ENCODE results near the gene CUL4B. TPM values are rescaled to one million over a fixed set of nuclear protein-coding genes. Genes with fewer than 3 reads are reported as not detected.
"Not testable (repeated sequence)": the region's sequence is repeated elsewhere in the genome, so short reads cannot be mapped to it uniquely, and the experiment has no call there.

CUL4B gene
- total RNA-seq, 4 donors from 2014 or later, result 18.1 to 53.5 (median 30.8) TPM

DNA sequence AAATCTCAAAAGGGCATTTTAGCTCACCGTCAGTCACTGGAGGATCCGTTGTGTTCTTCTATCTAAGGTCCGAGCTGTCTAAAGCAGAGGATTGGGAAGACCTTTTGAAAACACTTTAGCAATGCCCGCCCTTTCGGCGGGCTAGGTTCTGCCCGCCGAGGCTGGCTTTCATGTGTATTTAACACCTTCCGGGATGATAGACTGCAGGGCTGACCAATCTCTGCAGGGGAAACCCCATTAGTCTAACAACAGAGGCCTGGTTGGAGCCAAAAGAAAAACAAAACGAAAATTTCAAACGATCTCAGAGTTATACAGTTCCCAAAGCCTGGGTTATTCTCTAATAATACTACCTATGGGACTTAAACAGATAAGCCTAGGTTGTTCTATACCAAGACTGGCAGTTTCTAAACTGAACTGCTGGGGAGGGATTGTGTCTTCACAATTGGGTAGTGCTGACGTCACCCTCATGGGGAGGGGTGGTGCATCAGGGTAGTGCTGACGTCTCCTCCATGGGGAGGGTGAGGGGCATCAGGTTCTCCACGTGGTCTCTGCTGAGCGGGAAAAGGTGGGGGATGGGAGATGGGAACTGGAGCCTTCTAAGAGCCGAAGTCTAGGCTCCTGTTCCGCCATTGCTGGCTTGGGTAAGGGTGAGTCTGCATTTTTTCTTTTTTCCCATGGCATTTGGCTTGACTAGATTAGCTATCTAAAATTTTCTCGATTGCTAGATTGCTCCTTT, 14.8 kb upstream of the CUL4B start:
- intact Hi-C loops (cut with DNase I; ENCODE audit: low total_unique reads) (loop anchor here (5.0 kb wide), 1 partner anchor 717 kb away; no protein-coding TSS in a partner anchor), in situ Hi-C loops (cut with MboI; ENCODE audit: low pct_ligation_motif_present in 1 of 4, low pct_unique_long_range_greater_than_20kb in 1 of 4, low sequenced_read_pairs in 3 of 4) (no loop called here)
- Histone ChIP-seq H3K27me3 (no peaks in the 10 kb centered on the region), H3K27ac (no peak overlapping the region), H3K36me3 (no peaks in the 10 kb centered on the region), H3K4me1 (no peaks in the 10 kb centered on the region), H3K9me3 (no peaks in the 10 kb centered on the region), H3K4me3 (no peak overlapping the region)
- no peak for DNase-seq
- TF ChIP-seq POLR2A (IDR thresholded peaks at IDR 0.05) (no peak), EP300 (IDR thresholded peaks at IDR 0.05; ENCODE audit: low read depth) (no peak), POLR2AphosphoS5 (IDR thresholded peaks at IDR 0.05) (no peak)
- TF ChIP-seq, protein P1, sequence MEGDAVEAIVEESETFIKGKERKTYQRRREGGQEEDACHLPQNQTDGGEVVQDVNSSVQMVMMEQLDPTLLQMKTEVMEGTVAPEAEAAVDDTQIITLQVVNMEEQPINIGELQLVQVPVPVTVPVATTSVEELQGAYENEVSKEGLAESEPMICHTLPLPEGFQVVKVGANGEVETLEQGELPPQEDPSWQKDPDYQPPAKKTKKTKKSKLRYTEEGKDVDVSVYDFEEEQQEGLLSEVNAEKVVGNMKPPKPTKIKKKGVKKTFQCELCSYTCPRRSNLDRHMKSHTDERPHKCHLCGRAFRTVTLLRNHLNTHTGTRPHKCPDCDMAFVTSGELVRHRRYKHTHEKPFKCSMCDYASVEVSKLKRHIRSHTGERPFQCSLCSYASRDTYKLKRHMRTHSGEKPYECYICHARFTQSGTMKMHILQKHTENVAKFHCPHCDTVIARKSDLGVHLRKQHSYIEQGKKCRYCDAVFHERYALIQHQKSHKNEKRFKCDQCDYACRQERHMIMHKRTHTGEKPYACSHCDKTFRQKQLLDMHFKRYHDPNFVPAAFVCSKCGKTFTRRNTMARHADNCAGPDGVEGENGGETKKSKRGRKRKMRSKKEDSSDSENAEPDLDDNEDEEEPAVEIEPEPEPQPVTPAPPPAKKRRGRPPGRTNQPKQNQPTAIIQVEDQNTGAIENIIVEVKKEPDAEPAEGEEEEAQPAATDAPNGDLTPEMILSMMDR (IDR thresholded peaks at IDR 0.05), result no peak
- 78 to 100% methylated on average over 1 to 18 of the region's 18 CpGs for WGBS, 2 donors (ENCODE audit: low coverage in 1 of 2)

DNA sequence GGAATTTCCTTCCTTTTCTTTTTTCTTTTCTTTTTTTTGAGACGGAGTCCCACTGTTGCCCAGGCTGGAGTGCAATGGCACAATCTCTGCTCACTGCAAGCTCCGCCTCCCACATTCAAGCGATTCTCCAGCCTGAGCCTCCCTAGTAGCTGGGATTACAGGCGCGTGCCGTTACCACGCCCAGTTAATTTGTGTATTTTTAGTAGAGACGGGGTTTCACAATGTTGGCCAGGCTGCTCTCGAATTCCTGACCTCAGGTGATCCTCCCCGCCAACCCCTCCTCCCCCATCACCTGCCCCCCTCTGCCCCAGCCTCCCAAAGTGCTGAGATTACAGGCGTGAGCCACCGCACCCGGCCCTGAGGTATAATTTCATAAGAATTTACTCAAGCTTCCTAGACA, 13.0 kb upstream of the CUL4B start:
- 86 to 100% methylated on average over 1 to 13 of the region's 13 CpGs for WGBS, 2 donors (ENCODE audit: low coverage in 1 of 2)

DNA sequence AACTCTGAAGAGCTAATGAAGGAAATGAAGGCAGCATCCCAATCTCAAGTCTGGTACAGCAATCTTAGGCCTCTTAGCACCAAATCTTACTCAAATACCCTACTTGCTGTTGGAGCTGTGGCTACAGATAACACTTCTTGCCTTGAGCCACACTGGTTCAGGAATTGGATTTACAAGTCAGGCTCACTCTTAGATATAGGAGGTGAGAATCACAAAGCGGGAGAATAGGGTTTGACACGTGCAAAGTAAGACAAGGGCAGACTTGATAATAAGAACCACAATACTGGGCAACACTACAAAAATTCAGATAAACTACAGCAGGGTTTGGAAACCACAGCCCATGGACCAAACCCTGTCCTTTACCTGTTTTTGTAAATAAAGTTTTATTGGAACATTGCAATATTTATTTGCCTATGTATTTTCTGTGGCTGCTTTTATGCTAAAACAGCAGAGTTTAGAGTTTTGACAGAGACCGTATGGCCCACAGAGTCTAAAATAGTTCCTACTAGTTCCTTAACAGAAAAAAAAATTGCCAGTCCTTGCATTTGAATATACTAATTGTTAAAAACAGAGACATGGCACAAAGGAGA, 9.3 kb upstream of the CUL4B start:
- TF ChIP-seq, protein P1 (IDR thresholded peaks at IDR 0.05), result no peak
- TF ChIP-seq POLR2AphosphoS5 (IDR thresholded peaks at IDR 0.05) (no peak), POLR2A (IDR thresholded peaks at IDR 0.05) (no peak), EP300 (IDR thresholded peaks at IDR 0.05; ENCODE audit: low read depth) (no peak)
- Histone ChIP-seq H3K4me1 (no peaks in the 10 kb centered on the region), H3K27ac (no peak overlapping the region), H3K9me3 (no peaks in the 10 kb centered on the region), H3K4me3 (no peak overlapping the region), H3K27me3 (no peaks in the 10 kb centered on the region), H3K36me3 (no peaks in the 10 kb centered on the region)
- in situ Hi-C loops (cut with MboI; ENCODE audit: low pct_ligation_motif_present in 1 of 4, low pct_unique_long_range_greater_than_20kb in 1 of 4, low sequenced_read_pairs in 3 of 4) (no loop called here), intact Hi-C loops (cut with DNase I; ENCODE audit: low total_unique reads) (no loop called here)
- DNase-seq, result no peak
- 67 to 70% methylated on average over 1 to 3 of the region's 3 CpGs for WGBS, 2 donors (ENCODE audit: low coverage in 1 of 2)

More for the DNA sequence above, 13.0 kb upstream of the CUL4B start:
- H3K36me3 ChIP-seq; H3K9me3 ChIP-seq; H3K4me3 ChIP-seq; intact Hi-C loops (cut with DNase I; ENCODE audit: low total_unique reads); in situ Hi-C loops (cut with MboI; ENCODE audit: low pct_ligation_motif_present in 1 of 4, low pct_unique_long_range_greater_than_20kb in 1 of 4, low sequenced_read_pairs in 3 of 4); DNase-seq; H3K27ac ChIP-seq; H3K4me1 ChIP-seq; H3K27me3 ChIP-seq: not testable (repeated sequence)

DNA sequence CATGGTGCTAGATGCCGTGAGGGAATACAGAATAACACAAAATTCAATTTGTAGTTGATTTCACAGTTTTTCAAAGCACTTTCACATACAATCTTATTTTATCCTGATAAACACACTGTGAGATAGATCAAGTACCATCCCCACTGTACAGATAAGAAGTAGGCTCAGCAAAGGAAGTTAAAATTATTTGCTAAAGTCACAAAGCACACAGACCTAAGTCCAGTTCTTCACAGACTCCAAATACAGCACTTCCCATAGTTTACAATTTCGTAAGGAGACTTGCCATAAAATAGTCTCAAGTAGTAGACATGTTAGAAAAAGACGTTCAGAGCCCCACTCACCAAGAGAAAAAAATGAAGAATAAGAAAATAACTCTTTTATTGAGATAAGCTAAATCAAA, 7.8 kb upstream of the CUL4B start:
- H3K9me3 ChIP-seq, result no peaks in the 10 kb centered on the region
- no peaks in the 10 kb centered on the region for H3K36me3 ChIP-seq
- no peak for DNase-seq
- intact Hi-C loops (cut with DNase I; ENCODE audit: low total_unique reads) (no loop called here), in situ Hi-C loops (cut with MboI; ENCODE audit: low pct_ligation_motif_present in 1 of 4, low pct_unique_long_range_greater_than_20kb in 1 of 4, low sequenced_read_pairs in 3 of 4) (no loop called here)
- no peak overlapping the region for H3K4me3 ChIP-seq
- 56 to 93% methylated on average over 1 to 3 of the region's 3 CpGs for WGBS, 2 donors (ENCODE audit: low coverage in 1 of 2)
- H3K27ac ChIP-seq, result peak overlapping the region in 2 of 4 donors; percentile 29 to 45
- no peaks in the 10 kb centered on the region for H3K4me1 ChIP-seq
- TF ChIP-seq, protein P1 (IDR thresholded peaks at IDR 0.05), result no peak
- no peak for TF ChIP-seq EP300 (IDR thresholded peaks at IDR 0.05; ENCODE audit: low read depth)
- no peak for TF ChIP-seq POLR2A (IDR thresholded peaks at IDR 0.05)
- TF ChIP-seq POLR2AphosphoS5 (IDR thresholded peaks at IDR 0.05), result no peak
- H3K27me3 ChIP-seq, result no peaks in the 10 kb centered on the region

All from transverse colon (tissue), 4 donors.